Hematopoietic multipotent progenitor cell treated with erythropoietin and hydrocortisone succinate and interleukin-3 and kit ligand, for 8 days (in vitro differentiated cells): ENCODE measurements around the gene RAG2.
A peak's percentile ranks its signal among the peaks of the same experiment; 100 is the strongest.
"Not testable (repeated sequence)": the region's sequence is repeated elsewhere in the genome, so short reads cannot be mapped to it uniquely, and the experiment has no call there.

Experiments
- DNase-seq: peaks from one replicate; pipeline ENCODE4 v3.0.0-alpha.2; 2015

The RAG2 gene

GRCh38 chr11:36596880-36597279 is 1.2 kb downstream of the RAG2 start:
- DNase-seq, result no peak

- peak; percentile 93 for DNase-seq
Measured at GRCh38 chr11:36594316-36594989, 3.6 kb downstream of the RAG2 start, which contains the start of gene IFTAP. Gene IFTAP (plus strand): TSS chr11:36594502. CDS start chr11:36610104, 15,602 bp downstream.

DNA sequence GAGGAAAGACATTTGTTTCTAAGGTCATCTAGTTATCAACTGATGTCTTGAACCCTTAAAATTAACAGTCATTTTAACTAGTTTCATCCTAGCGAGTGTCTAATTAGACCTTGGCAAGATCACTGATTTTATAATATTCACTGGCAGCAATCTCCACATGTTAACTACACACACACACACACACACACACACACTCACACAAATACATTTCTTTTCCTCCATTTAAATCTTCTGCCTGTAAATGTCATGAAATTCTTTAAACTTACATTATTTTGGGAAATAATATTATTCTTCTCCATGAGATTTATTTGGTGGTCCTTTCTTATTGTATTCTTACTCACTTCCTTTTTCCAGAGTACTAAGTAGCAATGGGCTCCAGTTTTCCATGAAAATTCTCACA is 6.6 kb downstream of the RAG2 start:
- DNase-seq, result no peak

- no peak for DNase-seq
Measured at GRCh38 chr11:36590513-36590912, 7.5 kb downstream of the RAG2 start.

GRCh38 chr11:36588099-36588498 is 9.9 kb downstream of the RAG2 start:
- DNase-seq, result no peak

GRCh38 chr11:36586543-36586942 is 11.5 kb downstream of the RAG2 start:
- DNase-seq, result peak; percentile 12

DNA sequence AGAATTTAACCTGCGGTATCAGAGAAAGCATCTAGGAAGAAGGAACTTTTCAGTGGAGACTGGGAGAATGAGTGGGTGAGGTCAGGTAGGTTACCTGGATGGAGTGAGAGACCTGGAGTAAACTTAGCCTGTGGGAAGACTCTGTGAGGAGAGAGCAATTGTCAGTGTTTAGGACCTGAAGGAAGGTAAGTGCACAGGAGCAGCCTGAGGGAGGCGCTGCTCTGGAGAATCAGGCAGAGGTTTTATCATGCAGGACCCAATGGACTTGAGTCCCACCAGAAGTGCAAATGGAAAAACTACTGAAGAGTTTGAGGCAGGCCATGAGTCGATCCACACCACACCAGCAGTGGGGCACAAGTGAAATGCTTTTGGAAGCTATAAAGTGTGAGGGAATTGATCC is 14.4 kb downstream of the RAG2 start:
- no peak for DNase-seq

DNA sequence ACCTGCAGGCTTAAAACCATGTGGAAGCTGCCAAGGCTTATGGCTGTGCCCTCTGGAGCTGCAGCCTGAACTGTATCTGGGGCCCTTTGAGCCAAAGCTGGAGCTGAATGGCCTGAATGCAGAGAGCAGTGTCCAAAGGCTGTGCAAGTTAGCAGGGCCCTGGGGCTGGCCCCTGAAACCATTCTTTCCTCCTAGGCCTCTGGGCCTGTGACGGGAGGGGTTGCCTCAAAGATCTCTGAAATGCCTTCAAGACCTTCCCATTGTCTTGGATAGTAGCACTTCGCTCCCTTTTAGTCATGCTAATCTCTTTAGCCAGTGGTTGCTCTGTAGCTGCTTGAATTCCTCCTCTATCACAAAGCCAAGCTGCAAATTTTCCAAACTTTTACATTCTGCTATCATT is 16.5 kb downstream of the RAG2 start:
- no peak for DNase-seq

DNA sequence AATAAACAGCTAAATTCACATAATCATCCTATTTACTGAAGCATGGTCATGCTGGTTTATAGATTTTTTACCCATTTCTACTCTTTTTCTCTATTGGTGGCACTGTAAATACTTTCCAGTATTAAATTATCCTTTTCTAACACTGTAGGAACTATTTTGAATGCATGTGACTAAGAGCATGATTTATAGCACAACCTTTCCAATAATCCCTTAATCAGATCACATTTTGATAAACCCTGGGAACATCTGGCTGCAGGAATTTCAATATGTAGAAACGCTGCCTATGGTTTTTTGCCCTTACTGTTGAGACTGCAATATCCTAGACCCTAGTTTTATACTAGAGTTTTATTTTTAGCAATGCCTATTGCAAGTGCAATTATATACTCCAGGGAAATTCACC is 19.6 kb downstream of the RAG2 start:
- no peak for DNase-seq

GRCh38 chr11:36577859-36578258 is 20.2 kb downstream of the RAG2 start:
- DNase-seq, result no peak

DNA sequence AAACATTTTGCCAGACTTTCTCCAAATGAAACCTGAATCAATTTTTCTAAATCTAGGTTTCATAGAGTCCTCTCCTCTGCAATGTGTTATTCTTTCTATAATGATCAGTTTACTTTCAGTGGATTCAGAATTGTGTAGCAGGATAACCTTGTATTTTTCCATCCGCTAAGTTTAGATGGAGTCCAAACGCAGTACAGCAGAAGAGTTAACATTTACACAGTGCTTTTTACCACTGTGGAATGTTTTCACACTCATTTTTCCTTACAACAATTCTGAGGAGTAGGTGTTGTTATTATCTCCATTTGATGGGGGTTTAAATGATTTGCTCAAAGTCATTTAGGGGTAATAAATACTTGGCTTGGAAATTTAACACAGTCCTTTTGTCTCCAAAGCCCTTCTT is 20.7 kb downstream of the RAG2 start:
- DNase-seq, result no peak

- no peak for DNase-seq
Measured at GRCh38 chr11:36574486-36574885, 23.6 kb downstream of the RAG2 start.

- DNase-seq, result no peak
Measured at GRCh38 chr11:36569095-36569494, 28.9 kb downstream of the RAG2 start.

DNA sequence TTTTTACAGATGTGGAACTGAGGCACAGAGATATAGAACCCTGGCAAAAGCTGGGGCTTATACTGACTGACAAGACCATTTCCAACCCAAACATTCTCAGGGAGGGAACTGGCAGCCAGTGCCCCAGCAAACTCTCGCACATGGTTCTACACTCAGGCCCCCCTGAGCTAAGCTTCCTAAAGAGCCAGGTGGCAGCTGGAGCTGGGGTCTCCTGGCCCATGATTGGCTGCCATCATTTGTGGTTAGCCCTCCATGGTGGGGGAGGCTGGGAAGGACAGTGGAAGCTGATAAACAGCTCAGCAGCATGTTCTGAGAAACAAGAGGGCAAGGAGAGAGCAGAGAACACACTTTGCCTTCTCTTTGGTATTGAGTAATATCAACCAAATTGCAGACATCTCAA is 30.3 kb downstream of the RAG2 start, which contains the start of gene RAG1:
Gene RAG1, plus strand, starts transcription at position 314 of the 400 bp plus-strand sequence. CDS start 5,298 bp downstream, outside the sequence.
- DNase-seq, result no peak

DNA sequence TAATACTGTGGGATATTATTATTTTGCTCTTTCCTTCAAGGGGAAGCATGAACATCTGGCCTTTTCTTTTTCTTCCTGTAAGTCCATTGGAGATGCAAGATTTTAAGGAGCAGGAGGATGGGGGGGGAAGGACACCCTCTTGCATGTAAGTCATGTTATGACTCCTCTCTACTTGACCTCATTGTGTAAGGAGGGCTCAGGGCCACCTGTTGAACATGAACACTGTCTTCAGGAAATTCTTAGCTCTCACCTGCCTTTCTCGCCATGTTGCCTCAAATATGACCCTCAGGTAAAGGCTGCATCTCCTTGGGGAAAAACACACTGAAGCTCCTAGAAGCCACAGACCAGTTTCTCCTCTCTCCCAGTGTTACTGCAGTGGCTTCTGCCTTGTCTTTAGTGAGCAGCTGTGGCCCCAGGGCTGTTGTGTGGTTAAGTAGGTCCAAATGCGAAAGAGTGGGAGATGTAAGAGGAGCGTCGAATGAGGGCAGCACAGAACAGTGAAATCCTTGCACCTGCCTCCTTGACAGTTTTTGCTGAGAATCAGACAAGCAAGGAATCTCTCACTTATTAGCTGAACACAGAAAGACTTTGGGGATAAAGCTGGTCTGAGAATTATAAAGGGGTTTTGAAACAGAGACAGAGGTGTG is 31.5 kb downstream of the RAG2 start:
- no peak for DNase-seq

GRCh38 chr11:36565031-36565610 is 32.9 kb downstream of the RAG2 start:
- peak; percentile 38 for DNase-seq

GRCh38 chr11:36564376-36565030 is 33.5 kb downstream of the RAG2 start:
- DNase-seq, result peak; percentile 82

GRCh38 chr11:36558571-36559413 is 39.2 kb downstream of the RAG2 start:
- DNase-seq, result no peak

DNA sequence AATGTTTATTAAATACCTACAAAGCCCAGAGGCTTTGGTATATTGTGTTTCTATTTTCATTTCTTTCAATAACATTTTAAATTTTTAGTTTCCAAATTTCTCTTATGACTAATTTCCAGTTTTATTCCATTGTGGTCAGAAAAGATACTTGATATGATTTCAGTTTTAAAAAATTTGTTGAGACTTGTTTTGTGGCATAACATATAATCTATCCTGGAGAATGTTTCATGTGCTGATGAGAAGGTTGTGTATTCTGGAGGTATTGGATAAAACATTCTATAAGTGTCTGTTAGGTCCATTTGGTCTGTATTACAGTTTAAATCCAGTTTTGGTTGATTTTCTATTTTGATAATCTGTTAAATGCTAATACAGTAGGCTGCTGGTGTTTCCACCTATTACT is 40.0 kb downstream of the RAG2 start:
- DNase-seq, result no peak

DNA sequence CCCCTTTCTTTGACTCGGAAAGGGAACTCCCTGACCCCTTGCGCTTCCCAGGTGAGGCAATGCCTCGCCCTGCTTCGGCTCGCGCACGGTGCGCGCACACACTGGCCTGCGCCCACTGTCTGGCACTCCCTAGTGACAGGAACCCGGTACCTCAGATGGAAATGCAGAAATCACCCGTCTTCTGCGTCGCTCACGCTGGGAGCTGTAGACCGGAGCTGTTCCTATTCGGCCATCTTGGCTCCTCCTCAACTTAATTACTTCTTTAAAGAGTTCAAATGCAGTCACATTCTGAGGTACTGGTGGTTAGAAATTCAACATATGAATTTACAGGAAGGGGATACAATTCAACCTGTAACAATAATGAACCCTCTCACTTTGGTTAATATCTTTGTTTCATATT is 40.6 kb downstream of the RAG2 start:
- not testable (repeated sequence) for DNase-seq

- no peak for DNase-seq
Measured at GRCh38 chr11:36550385-36551115, 47.5 kb downstream of the RAG2 start.
